Loucy (cell line): Measurements from ENCODE around the gene LGALS9.

Experiments used
- CTCF ChIP-seq: fragments of 200-600 bp; sonication (generic); conservative IDR thresholded peaks from 2 replicates; pipeline ENCODE4 v1.5.1; 2014; ENCODE audit warnings: mild to moderate bottlenecking, antibody characterized with exemption, low read length
- EZH2phosphoT487 ChIP-seq: fragments of 200-600 bp; IDR thresholded peaks from 2 replicates; pipeline ENCODE4 v1.6.1; 2018; ENCODE audit warnings: antibody characterized with exemption, mild to moderate bottlenecking, moderate library complexity, borderline replicate concordance

DNA sequence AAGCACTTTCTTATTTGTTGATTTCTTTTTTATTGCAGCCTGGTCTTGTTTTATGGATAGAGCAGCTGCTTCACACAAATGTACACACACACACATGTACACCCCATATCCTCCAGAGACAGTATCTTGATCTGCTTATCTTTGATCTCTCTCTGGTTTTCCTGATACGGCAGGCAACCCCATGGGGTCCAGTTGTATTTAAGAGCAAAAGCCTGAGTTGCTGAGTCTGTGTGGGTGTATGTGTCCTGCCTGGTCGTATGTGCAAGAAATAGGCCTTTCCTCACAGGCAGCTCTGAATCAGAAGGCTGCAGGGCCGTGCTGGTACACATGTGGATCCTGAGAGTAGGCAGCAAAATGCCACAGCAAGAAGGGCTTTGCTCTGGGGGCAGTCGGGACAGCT, 14.6 kb upstream of the LGALS9 start:
- TF ChIP-seq CTCF (no peak), EZH2phosphoT487 (no peak)
